Kidney epithelial cell (primary cell): Measurements from ENCODE around the gene DNAH1. TPM values are rescaled to one million over a fixed set of nuclear protein-coding genes. Genes with fewer than 3 reads are reported as not detected.

Source experiments
- DNase-seq: peaks from one replicate; pipeline ENCODE4 v3.0.0-alpha.2; 2010; ENCODE audit warnings: low read depth
- H3K27me3 ChIP-seq: 2 replicates; pipeline ENCODE4 v1.6.0; 2011; ENCODE audit warnings: low read length; ENCODE audit not compliant: control insufficient read depth, insufficient read depth
- H3K36me3 ChIP-seq: 2 replicates; pipeline ENCODE4 v1.5.1; 2011; ENCODE audit warnings: low read length; ENCODE audit not compliant: control insufficient read depth, insufficient read depth
- H3K4me3 ChIP-seq: 2 replicates; pipeline ENCODE4 v1.5.1; 2011; ENCODE audit warnings: low read depth, mild to moderate bottlenecking, control low read depth, low read length
- CTCF ChIP-seq: IDR thresholded peaks from 2 replicates; pipeline ENCODE4 v1.5.1; 2011; ENCODE audit warnings: mild to moderate bottlenecking, moderate library complexity, low read length, control low read depth, inconsistent platforms; ENCODE audit not compliant: insufficient read depth, poor library complexity, severe bottlenecking
- total RNA-seq: library from RNA; depleted of rRNA; stranded (reverse); fragments of >200 nt; gene quantifications from 2 replicates; pipeline ENCODE4 v1.2.3, GENCODE V29; 2015

Gene DNAH1
- total RNA-seq, 1 donor from 2014 or later: 0.96 TPM

- Histone ChIP-seq H3K4me3 (peak overlapping the region; percentile 100), H3K36me3 (no peaks in the 10 kb centered on the region), H3K27me3 (no peaks in the 10 kb centered on the region)
- DNase-seq: no peak
- TF ChIP-seq CTCF: no peak
Measured at GRCh38 chr3:52277071-52277964, 38.8 kb upstream of the DNAH1 start.

- DNase-seq: no peak
- Histone ChIP-seq H3K36me3 (no peaks in the 10 kb centered on the region), H3K27me3 (no peaks in the 10 kb centered on the region), H3K4me3 (peak overlapping the region; percentile 100)
- TF ChIP-seq CTCF: peak; percentile 42
Measured at GRCh38 chr3:52277972-52278509, 38.1 kb upstream of the DNAH1 start.

- Histone ChIP-seq H3K4me3 (peak within 1 kb of the TSS; percentile 100), H3K36me3 (no peaks in the 10 kb centered on the region), H3K27me3 (no peaks in the 10 kb centered on the region)
- no peak for DNase-seq
- TF ChIP-seq CTCF: peak; percentile 56
Measured at GRCh38 chr3:52278510-52279069, 37.5 kb upstream of the DNAH1 start, which contains the start of gene WDR82. WDR82 (minus strand) TSS chr3:52278649; CDS start chr3:52278361, 288 bp downstream.

GRCh38 chr3:52279596-52279995, 36.5 kb upstream of the DNAH1 start:
- Histone ChIP-seq H3K27me3 (no peaks in the 10 kb centered on the region), H3K4me3 (no peak overlapping the region), H3K36me3 (no peaks in the 10 kb centered on the region)
- no peak for DNase-seq
- TF ChIP-seq CTCF: no peak

GRCh38 chr3:52280050-52280461, 36.1 kb upstream of the DNAH1 start:
- TF ChIP-seq CTCF: no peak
- no peaks in the 10 kb centered on the region for H3K27me3 ChIP-seq
- H3K36me3 ChIP-seq: no peaks in the 10 kb centered on the region
- DNase-seq: no peak
- no peak overlapping the region for H3K4me3 ChIP-seq
